ENCODE measurements around the gene CDHR3. TPM values are rescaled to one million over a fixed set of nuclear protein-coding genes. Genes with fewer than 3 reads are reported as not detected.
A peak's percentile ranks its signal among the peaks of the same experiment; 100 is the strongest.

The CDHR3 gene
- total RNA-seq, 1 experiment from 2014 or later = 8.7 TPM

DNA sequence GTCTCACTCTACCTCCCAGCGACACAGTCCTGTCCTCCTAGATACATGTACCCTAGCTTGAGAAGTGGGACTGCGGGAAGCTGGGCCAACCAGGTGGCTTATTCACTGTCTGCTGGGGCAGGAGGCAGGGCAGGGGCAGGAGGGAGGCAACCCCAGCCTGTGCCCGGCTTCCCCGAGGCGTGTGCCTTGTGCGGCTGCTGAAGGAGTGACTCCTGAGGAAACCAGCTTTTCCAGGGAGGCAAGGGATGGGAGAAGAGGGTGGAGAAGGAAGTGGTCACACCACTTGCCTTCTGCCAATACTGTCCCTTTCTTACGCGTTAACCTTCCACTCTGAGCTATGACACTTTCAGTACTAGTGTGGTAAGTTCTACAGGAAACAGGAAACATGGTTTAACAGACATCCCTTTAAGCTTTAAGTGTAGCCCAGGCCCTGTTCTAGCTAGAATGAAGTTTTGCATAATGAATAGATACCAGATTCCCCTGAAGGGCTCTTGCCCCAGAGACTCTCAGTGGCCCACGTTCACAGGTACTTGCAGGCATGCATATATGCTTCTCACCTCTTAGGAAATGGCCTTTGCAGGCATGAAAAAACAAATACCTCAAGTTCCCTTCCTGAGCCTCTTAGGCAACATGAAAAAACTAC, 108.4 kb downstream of the CDHR3 start:
- H3K4me3 ChIP-seq = peak overlapping the region; percentile 24; the same call in 1 of the 2 replicates
- H3K36me3 ChIP-seq (ENCODE audit: low read depth) = no peaks in the 10 kb centered on the region
- DNase-seq = peak; percentile 87 to 93
- H3K79me2 ChIP-seq (ENCODE audit: low read depth) = no peaks in the 10 kb centered on the region
- no peaks in the 10 kb centered on the region for H3K27me3 ChIP-seq (ENCODE audit: insufficient read depth, low read depth)
- no peaks in the 10 kb centered on the region for H3K9me3 ChIP-seq (ENCODE audit: insufficient read depth, low read depth)
- peak overlapping the region; percentile 71 for H3K4me2 ChIP-seq
- peaks cover 31% of the 10 kb centered on the region; the same call in 1 of the 2 replicates for H3F3A ChIP-seq (ENCODE audit: insufficient read depth, low read depth)
- no peaks in the 10 kb centered on the region for H4K20me1 ChIP-seq (ENCODE audit: insufficient read depth)
- H3K4me1 ChIP-seq (replicated peaks; ENCODE audit: insufficient read depth) = peaks cover 61% of the 10 kb centered on the region
- no TSS peak for BruUV-seq (replicated peaks)
- ChIA-PET CTCF (interaction anchor here (0.7 to 1.2 kb wide), 3 partner anchors 9 to 82 kb away, joined by 3 to 6 read pairs (median 6); no protein-coding TSS in a partner anchor), POLR2A (ENCODE audit: unreplicated experiment) (interaction anchor here (0.6 to 1.3 kb wide), 8 partner anchors 15 to 1459 kb away, joined by 3 to 9 read pairs (median 4); no protein-coding TSS in a partner anchor)
- H3K27ac ChIP-seq = peak overlapping the region; percentile 95
- H3K9me2 ChIP-seq (ENCODE audit: insufficient read depth) = no peaks in the 10 kb centered on the region
- intact Hi-C loops (cut with micrococcal nuclease; ENCODE audit: unreplicated experiment) = loop anchor here (2.0 kb wide), 1 partner anchor 39 kb away; no protein-coding TSS in a partner anchor
- no peak for TF ChIP-seq EZH2 (IDR thresholded peaks at IDR 0.05; ENCODE audit: low read depth)
- TF ChIP-seq, protein P1, sequence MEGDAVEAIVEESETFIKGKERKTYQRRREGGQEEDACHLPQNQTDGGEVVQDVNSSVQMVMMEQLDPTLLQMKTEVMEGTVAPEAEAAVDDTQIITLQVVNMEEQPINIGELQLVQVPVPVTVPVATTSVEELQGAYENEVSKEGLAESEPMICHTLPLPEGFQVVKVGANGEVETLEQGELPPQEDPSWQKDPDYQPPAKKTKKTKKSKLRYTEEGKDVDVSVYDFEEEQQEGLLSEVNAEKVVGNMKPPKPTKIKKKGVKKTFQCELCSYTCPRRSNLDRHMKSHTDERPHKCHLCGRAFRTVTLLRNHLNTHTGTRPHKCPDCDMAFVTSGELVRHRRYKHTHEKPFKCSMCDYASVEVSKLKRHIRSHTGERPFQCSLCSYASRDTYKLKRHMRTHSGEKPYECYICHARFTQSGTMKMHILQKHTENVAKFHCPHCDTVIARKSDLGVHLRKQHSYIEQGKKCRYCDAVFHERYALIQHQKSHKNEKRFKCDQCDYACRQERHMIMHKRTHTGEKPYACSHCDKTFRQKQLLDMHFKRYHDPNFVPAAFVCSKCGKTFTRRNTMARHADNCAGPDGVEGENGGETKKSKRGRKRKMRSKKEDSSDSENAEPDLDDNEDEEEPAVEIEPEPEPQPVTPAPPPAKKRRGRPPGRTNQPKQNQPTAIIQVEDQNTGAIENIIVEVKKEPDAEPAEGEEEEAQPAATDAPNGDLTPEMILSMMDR (conservative IDR thresholded peaks at IDR 0.05) = no peak
- peak overlapping the region; percentile 70; the same call in 1 of the 2 replicates for H2AFZ ChIP-seq

- Histone ChIP-seq H3K9me2 (ENCODE audit: insufficient read depth) (no peaks in the 10 kb centered on the region), H2AFZ (peak overlapping the region; percentile 70; the same call in 1 of the 2 replicates), H3F3A (ENCODE audit: insufficient read depth, low read depth) (peaks cover 24% of the 10 kb centered on the region; the same call in 1 of the 2 replicates), H3K9me3 (ENCODE audit: insufficient read depth, low read depth) (no peaks in the 10 kb centered on the region), H3K79me2 (ENCODE audit: low read depth) (no peaks in the 10 kb centered on the region), H3K4me1 (replicated peaks; ENCODE audit: insufficient read depth) (peaks cover 54% of the 10 kb centered on the region), H3K36me3 (ENCODE audit: low read depth) (no peaks in the 10 kb centered on the region), H3K27me3 (ENCODE audit: insufficient read depth, low read depth) (no peaks in the 10 kb centered on the region), H4K20me1 (ENCODE audit: insufficient read depth) (no peaks in the 10 kb centered on the region), H3K4me3 (peak overlapping the region; percentile 24; the same call in 1 of the 2 replicates), H3K27ac (peak overlapping the region; percentile 95), H3K4me2 (peak overlapping the region; percentile 71)
- ChIA-PET CTCF (interaction anchor here (0.7 to 1.2 kb wide), 3 partner anchors 10 to 82 kb away, joined by 3 to 6 read pairs (median 6); no protein-coding TSS in a partner anchor), POLR2A (ENCODE audit: unreplicated experiment) (interaction anchor here (0.6 to 1.3 kb wide), 4 partner anchors 16 to 541 kb away, joined by 3 to 9 read pairs (median 4); no protein-coding TSS in a partner anchor)
- peak in 1 of 2 experiments; percentile 34 for DNase-seq
- BruUV-seq (replicated peaks) = TSS peak; percentile 93
- TF ChIP-seq, protein P1 (conservative IDR thresholded peaks at IDR 0.05) = no peak
- no peak for TF ChIP-seq EZH2 (IDR thresholded peaks at IDR 0.05; ENCODE audit: low read depth)
- intact Hi-C loops (cut with micrococcal nuclease; ENCODE audit: unreplicated experiment) = loop anchor here (2.0 kb wide), 1 partner anchor 39 kb away; no protein-coding TSS in a partner anchor
These were observed 109.1 kb downstream of the CDHR3 start for GRCh38 chr7:106071999-106072714.

DNA sequence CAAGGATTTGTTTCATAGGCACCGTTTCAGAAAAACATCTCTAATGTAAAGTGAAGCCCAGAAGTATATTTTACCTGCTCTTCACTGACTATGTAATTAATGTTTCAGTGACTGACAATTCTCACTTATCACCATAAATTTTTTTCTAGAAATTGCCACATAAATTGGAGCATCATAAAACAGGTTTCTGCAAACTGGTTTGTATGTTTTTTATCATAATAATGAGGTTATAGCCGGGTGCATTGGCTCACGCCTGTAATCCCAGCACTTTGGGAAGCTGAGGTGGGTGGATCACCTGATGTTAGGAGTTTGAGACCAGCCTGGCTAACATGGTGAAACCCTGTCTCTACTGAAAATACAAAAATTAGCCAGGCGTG, 109.6 kb downstream of the CDHR3 start:
- no peak overlapping the region for H3K4me3 ChIP-seq
- CTCF ChIA-PET = interaction anchor here (0.8 kb wide), 1 partner anchor 22 kb away, joined by 3 read pairs; no protein-coding TSS in a partner anchor
- H3K9me3 ChIP-seq (ENCODE audit: insufficient read depth, low read depth) = no peaks in the 10 kb centered on the region
- H2AFZ ChIP-seq = no peak overlapping the region
- peak overlapping the region; percentile 71; the same call in 1 of the 2 replicates for H3K4me2 ChIP-seq
- no peak for DNase-seq
- H3F3A ChIP-seq (ENCODE audit: insufficient read depth, low read depth) = peaks cover 21% of the 10 kb centered on the region; the same call in 1 of the 2 replicates
- H3K27me3 ChIP-seq (ENCODE audit: insufficient read depth, low read depth) = no peaks in the 10 kb centered on the region
- H3K9me2 ChIP-seq (ENCODE audit: insufficient read depth) = no peaks in the 10 kb centered on the region
- H4K20me1 ChIP-seq (ENCODE audit: insufficient read depth) = no peaks in the 10 kb centered on the region
- no peak for TF ChIP-seq EZH2 (IDR thresholded peaks at IDR 0.05; ENCODE audit: low read depth)
- TF ChIP-seq, protein P1 (conservative IDR thresholded peaks at IDR 0.05) = no peak
- intact Hi-C loops (cut with micrococcal nuclease; ENCODE audit: unreplicated experiment) = no loop called here
- peak overlapping the region; percentile 95 for H3K27ac ChIP-seq
- peaks cover 52% of the 10 kb centered on the region for H3K4me1 ChIP-seq (replicated peaks; ENCODE audit: insufficient read depth)
- H3K36me3 ChIP-seq (ENCODE audit: low read depth) = no peaks in the 10 kb centered on the region
- POLR2A ChIA-PET (ENCODE audit: unreplicated experiment) = no interaction called here
- BruUV-seq (replicated peaks) = no TSS peak
- no peaks in the 10 kb centered on the region for H3K79me2 ChIP-seq (ENCODE audit: low read depth)
